GM19099 (cell line): ENCODE results near the gene GLIS1.

Experiments
- POLR2A ChIP-seq: IDR thresholded peaks from 3 replicates; pipeline ENCODE4 v1.6.1; 2011; ENCODE audit warnings: low read depth; ENCODE audit not compliant: insufficient read length; ENCODE audit errors: extremely low read depth

The GLIS1 gene

GRCh38 chr1:53592985-53593757, 145.8 kb downstream of the GLIS1 start:
- no peak for TF ChIP-seq POLR2A

GRCh38 chr1:53592521-53592982, 146.4 kb downstream of the GLIS1 start:
- TF ChIP-seq POLR2A, result no peak

- no peak for TF ChIP-seq POLR2A
Measured at GRCh38 chr1:53591924-53592323, 147.0 kb downstream of the GLIS1 start.

- no peak for TF ChIP-seq POLR2A
Measured at GRCh38 chr1:53590531-53591515, 148.1 kb downstream of the GLIS1 start.

GRCh38 chr1:53590104-53590503, 148.9 kb downstream of the GLIS1 start:
- no peak for TF ChIP-seq POLR2A

- no peak for TF ChIP-seq POLR2A
Measured at GRCh38 chr1:53589043-53589887, 149.7 kb downstream of the GLIS1 start.

GRCh38 chr1:53588053-53588779, 150.7 kb downstream of the GLIS1 start:
- no peak for TF ChIP-seq POLR2A

- no peak for TF ChIP-seq POLR2A
Measured at GRCh38 chr1:53587252-53587988, 151.5 kb downstream of the GLIS1 start.

GRCh38 chr1:53586765-53587164, 152.2 kb downstream of the GLIS1 start:
- no peak for TF ChIP-seq POLR2A

- TF ChIP-seq POLR2A, result no peak
Measured at GRCh38 chr1:53585565-53585964, 153.4 kb downstream of the GLIS1 start.

- no peak for TF ChIP-seq POLR2A
Measured at GRCh38 chr1:53585129-53585528, 153.8 kb downstream of the GLIS1 start.

- TF ChIP-seq POLR2A, result no peak
Measured at GRCh38 chr1:53584777-53585107, 154.2 kb downstream of the GLIS1 start.
